NCI-H2107 (cell line): ENCODE measurements around the gene LRRC1.

Experiments used
- DNase-seq: peaks from one replicate; lab custom pipeline; 2025; lab: John Stamatoyannopoulos, UW

LRRC1 gene

DNA sequence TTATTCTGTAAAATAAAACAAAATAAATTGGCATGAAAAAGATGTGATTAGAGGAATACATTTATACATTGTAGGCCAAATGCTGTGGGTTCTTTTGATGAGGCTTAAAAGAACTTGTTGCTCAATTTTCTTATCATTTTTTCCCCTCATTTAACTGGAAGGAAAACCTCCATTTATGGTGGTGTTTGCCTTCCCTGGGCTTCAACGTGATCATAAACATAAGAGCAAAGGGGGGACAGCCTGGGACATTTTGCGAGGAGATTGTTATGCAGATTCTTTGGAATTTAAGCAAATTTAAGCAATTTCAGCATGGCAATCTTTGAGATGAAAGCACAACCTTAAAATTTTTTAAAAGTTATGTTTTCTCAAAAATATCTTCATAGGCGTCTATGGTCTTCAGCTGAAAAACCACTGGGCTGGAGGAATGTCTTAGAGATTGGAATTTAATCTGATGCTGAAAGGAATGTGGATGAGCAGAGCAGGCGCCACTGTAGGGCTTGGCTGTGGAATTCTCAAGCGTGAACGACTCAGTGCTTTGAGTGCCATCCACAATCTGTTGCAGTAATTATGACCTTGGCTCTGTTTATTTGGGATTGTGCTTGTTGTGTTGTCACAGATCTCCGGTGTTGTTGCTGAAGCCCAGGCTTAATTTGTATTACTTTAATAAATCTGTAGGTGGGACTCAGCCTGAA is 167.0 kb downstream of the LRRC1 start:
- no peak for DNase-seq

DNA sequence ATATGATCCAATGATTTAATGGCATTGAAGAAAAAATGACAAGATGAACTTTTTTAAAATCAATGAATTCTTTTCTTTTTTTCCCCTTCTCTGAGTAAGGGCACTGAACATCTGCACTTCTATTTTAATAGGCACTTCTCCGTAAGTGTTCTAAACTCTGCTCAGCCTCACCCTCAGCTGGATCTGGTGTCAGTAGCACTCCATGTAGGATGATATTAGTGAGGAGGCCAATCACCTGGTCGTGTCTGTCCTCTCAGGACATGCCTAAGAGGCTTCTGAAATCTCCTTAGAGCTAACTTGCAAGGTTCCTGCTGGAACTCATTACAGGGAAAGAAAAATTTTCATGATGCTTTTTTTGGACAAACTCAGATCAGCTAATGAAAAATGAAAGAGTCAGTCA is 167.8 kb downstream of the LRRC1 start:
- no peak for DNase-seq

DNA sequence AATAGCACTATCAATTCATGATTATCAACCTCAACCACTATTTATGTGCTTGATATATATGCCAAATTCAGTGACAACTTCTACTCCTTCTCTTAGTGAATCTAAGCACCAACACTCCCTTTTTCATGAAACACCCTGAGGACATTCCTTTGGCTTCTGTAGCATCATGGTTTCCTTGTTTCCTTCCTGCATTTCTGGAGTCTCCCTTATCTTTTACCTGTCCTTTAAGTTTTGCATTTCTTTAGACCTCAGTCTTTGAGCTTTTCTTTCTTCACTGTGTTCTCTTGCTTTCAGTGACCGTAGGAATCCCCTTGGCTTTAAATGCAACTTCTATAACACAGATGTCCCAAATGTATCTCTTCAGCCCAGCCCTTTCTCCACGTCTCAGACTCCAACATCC is 172.6 kb downstream of the LRRC1 start:
- DNase-seq: no peak
